ENCODE measurements around the gene HES1. TPM values are rescaled to one million over a fixed set of nuclear protein-coding genes. Genes with fewer than 3 reads are reported as not detected.

Gene HES1
- total RNA-seq, 6 donors from 2014 or later, result 12.6 to 43.4 (median 25.9) TPM

- peak in 1 of 2 donors; percentile 41 for DNase-seq
- Histone ChIP-seq H3K27ac (no peak overlapping the region), H3K4me1 (peaks cover 21 to 46% (median 22%) of the 10 kb centered on the region in 4 donors), H3K4me3 (no peak overlapping the region), H3K9me3 (no peaks in the 10 kb centered on the region), H3K36me3 (no peaks in the 10 kb centered on the region), H3K27me3 (peaks cover 0 to 4% (median 0%) of the 10 kb centered on the region in 4 donors)
- no peak for ATAC-seq (ENCODE audit: low FRiP score in 2 of 2)
- TF ChIP-seq EP300 (IDR thresholded peaks at IDR 0.05), result no peak
- TF ChIP-seq POLR2AphosphoS5 (IDR thresholded peaks at IDR 0.05), result no peak
- no peak for TF ChIP-seq POLR2A (IDR thresholded peaks at IDR 0.05)
- no peak for TF ChIP-seq CTCF (IDR thresholded peaks at IDR 0.05)
- 47 to 61% methylated on average over 19 of the region's 19 CpGs for WGBS, 2 donors
Measured at GRCh38 chr3:194130807-194131589, 5.0 kb upstream of the HES1 start.

- no peak for ATAC-seq (ENCODE audit: low FRiP score in 2 of 2)
- no peak overlapping the region for H3K27ac ChIP-seq
- no peaks in the 10 kb centered on the region for H3K9me3 ChIP-seq
- peaks cover 0 to 4% (median 0%) of the 10 kb centered on the region in 4 donors for H3K27me3 ChIP-seq
- 77 to 82% methylated on average over 5 of the region's 5 CpGs for WGBS, 2 donors
- no peaks in the 10 kb centered on the region for H3K36me3 ChIP-seq
- TF ChIP-seq POLR2A (IDR thresholded peaks at IDR 0.05) (no peak), CTCF (IDR thresholded peaks at IDR 0.05) (no peak), EP300 (IDR thresholded peaks at IDR 0.05) (no peak), POLR2AphosphoS5 (IDR thresholded peaks at IDR 0.05) (no peak)
- H3K4me3 ChIP-seq, result no peak overlapping the region
- H3K4me1 ChIP-seq, result peaks cover 21 to 63% (median 27%) of the 10 kb centered on the region in 4 donors
- DNase-seq, result no peak
Measured at GRCh38 chr3:194132465-194133286, 3.3 kb upstream of the HES1 start.

- peak in 1 of 2 donors; percentile 1 for ATAC-seq (ENCODE audit: low FRiP score in 2 of 2)
- H3K9me3 ChIP-seq, result no peaks in the 10 kb centered on the region
- H3K27ac ChIP-seq, result peak overlapping the region; percentile 60 to 94 (median 92)
- TF ChIP-seq POLR2AphosphoS5 (IDR thresholded peaks at IDR 0.05), result peak; percentile 68 to 78
- TF ChIP-seq CTCF (IDR thresholded peaks at IDR 0.05), result no peak
- no peak for TF ChIP-seq EP300 (IDR thresholded peaks at IDR 0.05)
- H3K4me1 ChIP-seq, result peaks cover 25 to 72% (median 35%) of the 10 kb centered on the region in 4 donors
- peak overlapping the region in 3 of 4 donors; percentile 57 to 61 (median 58) for H3K4me3 ChIP-seq
- peak in 1 of 2 donors; percentile 57 for DNase-seq
- no peaks in the 10 kb centered on the region for H3K36me3 ChIP-seq
- peaks cover 0 to 4% (median 0%) of the 10 kb centered on the region in 4 donors for H3K27me3 ChIP-seq
- WGBS, 2 donors, result 8 to 10% methylated on average over 15 to 20 of the region's 41 CpGs
Measured at GRCh38 chr3:194133661-194134230, 2.2 kb upstream of the HES1 start.

- peak overlapping the region; percentile 92 to 98 (median 94) for H3K27ac ChIP-seq
- peak; percentile 67 to 94 for DNase-seq
- ATAC-seq (ENCODE audit: low FRiP score in 2 of 2), result peak; percentile 27 to 65
- H3K4me1 ChIP-seq, result peaks cover 29 to 76% (median 41%) of the 10 kb centered on the region in 4 donors
- no peaks in the 10 kb centered on the region for H3K36me3 ChIP-seq
- TF ChIP-seq POLR2AphosphoS5 (IDR thresholded peaks at IDR 0.05) (no peak), POLR2A (IDR thresholded peaks at IDR 0.05) (peak in 2 of 4 donors; percentile 10 to 36), EP300 (IDR thresholded peaks at IDR 0.05) (no peak), CTCF (IDR thresholded peaks at IDR 0.05) (no peak)
- WGBS, 2 donors, result 0% methylated on average over 23 of the region's 71 CpGs; no CpG with 5 or more reads in 1 of the 2 donors
- H3K27me3 ChIP-seq, result peaks cover 0 to 4% (median 0%) of the 10 kb centered on the region in 4 donors
- no peaks in the 10 kb centered on the region for H3K9me3 ChIP-seq
- peak overlapping the region; percentile 57 to 61 (median 58) for H3K4me3 ChIP-seq
Measured at GRCh38 chr3:194134231-194134756, 1.7 kb upstream of the HES1 start.
